ENCODE measurements around the gene CBARP.
"Not testable (repeated sequence)": the region's sequence is repeated elsewhere in the genome, so short reads cannot be mapped to it uniquely, and the experiment has no call there.

The CBARP gene

GRCh38 chr19:1213391-1214286 lies 24.2 kb downstream of the CBARP start:
- no peak for DNase-seq (ENCODE audit: low read depth in 2 of 2)

DNA sequence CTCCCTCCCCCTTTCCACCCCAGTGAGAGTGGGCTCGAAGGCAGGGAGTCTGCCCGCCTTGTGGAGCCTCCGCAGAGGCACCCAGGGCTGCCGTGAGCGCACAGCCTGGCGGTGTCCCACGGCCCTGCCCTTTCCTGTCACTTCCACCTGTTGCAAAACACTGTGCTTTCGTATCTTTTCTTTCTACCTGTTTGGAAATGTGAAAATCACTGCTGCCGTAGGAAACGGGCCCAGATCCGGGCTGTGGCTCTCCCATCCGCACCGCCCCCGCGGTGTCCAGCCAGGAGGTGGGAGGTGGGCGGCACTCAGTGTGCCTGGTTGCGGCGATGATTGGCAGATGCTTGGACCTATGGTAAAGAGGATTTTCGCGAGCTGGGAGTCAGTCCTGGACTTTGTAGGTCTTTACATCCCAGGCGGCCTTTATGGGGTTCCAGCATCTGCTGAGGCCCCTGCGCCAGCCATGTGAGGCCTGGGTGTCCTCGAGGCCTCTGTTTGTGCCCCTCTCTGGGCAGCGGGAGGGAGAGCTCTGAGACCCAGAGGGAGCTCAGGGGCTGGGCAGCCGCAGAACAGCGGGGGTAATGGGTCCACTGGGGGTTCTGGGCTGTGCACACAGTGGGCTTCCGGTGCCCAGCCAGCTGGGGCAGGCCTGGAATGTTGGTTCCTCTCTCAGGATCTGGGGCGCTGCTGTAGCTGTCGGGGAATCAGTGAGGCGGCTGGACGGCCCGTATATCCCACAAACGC lies 26.1 kb downstream of the CBARP start:
- no peak for DNase-seq (ENCODE audit: low read depth in 2 of 2)

DNA sequence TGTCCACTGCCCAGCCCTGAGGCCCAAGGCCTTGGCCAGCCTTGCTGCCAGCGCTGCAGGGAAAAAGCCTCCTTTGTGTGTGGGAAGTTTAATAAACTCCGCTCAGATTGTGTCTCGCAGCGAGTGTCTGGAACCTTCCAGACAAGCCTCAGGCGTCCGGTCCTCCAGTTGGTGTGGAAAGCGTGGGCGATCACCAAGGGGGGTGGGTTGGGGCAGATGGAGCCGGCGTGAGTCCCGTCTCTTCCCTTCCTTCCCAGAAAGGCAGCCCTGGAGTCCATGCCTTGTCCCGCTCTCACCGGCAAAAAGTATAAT lies 27.6 kb downstream of the CBARP start:
- no peak for DNase-seq (ENCODE audit: low read depth in 2 of 2)

DNA sequence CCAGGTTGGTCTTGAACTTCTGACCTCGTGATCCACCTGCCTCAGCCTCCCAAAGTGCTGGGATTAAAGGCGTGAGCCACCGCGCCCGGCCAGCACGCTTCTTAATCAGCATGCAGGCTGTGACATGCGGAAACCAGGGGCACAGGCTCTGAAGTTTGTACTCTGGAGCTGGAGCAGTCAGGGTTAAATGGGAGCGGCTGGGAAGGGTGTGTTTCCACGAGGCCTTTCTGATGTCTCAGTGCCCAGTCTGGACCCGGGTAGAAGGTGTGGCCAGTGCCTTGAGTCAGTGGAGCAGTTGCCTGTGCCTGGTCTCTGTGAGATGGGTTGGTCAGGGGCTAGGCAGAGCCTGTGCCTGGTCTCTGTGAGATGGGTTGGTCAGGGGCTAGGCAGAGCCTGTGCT lies 29.0 kb downstream of the CBARP start:
- not testable (repeated sequence) for DNase-seq (ENCODE audit: low read depth in 2 of 2)

DNA sequence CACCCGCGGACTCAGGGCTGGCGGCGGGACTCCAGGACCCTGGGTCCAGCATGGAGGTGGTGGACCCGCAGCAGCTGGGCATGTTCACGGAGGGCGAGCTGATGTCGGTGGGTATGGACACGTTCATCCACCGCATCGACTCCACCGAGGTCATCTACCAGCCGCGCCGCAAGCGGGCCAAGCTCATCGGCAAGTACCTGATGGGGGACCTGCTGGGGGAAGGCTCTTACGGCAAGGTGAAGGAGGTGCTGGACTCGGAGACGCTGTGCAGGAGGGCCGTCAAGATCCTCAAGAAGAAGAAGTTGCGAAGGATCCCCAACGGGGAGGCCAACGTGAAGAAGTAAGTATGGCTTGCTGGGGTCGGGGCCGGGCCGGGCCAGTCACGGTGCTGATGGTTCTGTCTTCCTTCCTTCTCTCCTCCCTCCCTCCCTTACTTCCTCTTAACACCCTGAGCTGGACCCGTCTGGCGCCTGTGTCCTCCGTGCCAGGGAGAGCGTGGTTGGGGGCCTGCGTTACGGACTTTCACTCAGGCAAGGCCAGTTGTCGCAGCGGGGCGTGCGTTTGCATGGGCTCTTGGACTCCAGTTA lies 30.8 kb downstream of the CBARP start:
- DNase-seq (ENCODE audit: low read depth in 2 of 2) = no peak

DNA sequence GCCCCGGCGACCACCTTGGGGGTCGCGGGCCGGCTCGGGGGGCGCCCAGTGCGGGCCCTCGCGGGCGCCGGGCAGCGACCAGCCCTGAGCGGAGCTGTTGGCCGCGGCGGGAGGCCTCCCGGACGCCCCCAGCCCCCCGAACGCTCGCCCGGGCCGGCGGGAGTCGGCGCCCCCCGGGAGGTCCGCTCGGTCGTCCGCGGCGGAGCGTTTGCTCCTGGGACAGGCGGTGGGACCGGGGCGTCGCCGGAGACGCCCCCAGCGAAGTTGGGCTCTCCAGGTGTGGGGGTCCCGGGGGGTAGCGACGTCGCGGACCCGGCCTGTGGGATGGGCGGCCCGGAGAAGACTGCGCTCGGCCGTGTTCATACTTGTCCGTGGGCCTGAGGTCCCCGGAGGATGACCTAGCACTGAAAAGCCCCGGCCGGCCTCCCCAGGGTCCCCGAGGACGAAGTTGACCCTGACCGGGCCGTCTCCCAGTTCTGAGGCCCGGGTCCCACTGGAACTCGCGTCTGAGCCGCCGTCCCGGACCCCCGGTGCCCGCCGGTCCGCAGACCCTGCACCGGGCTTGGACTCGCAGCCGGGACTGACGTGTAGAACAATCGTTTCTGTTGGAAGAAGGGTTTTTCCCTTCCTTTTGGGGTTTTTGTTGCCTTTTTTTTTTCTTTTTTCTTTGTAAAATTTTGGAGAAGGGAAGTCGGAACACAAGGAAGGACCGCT lies 31.5 kb downstream of the CBARP start:
- no peak for DNase-seq (ENCODE audit: low read depth in 2 of 2)

- peak; percentile 99 to 100 for DNase-seq (ENCODE audit: low read depth in 2 of 2)
These were observed 32.4 kb downstream of the CBARP start, which contains the start of gene STK11 for GRCh38 chr19:1205114-1206099. Gene STK11 (plus strand): TSS chr19:1205778. CDS start chr19:1206914, 1,136 bp downstream.

DNA sequence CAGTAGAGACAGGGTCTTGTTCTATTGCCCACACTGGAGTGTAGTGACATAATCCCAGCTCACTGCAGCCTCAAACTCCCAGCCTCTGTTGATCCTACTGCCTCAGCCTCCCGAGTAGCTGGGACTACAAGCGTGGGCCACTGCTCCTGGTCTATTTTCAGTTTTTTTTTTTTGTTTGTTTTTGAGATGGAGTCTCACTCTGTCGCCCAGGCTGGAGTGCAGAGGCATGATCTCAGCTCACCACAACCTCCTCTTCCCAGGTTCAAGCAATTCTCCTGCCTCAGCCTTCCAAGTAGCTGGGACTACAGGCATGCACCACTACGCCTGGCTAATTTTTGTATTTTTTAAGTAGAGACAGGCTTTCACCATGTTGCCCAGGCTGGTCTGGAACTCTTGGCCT lies 37.2 kb downstream of the CBARP start:
- DNase-seq (ENCODE audit: low read depth in 2 of 2) = not testable (repeated sequence)

DNA sequence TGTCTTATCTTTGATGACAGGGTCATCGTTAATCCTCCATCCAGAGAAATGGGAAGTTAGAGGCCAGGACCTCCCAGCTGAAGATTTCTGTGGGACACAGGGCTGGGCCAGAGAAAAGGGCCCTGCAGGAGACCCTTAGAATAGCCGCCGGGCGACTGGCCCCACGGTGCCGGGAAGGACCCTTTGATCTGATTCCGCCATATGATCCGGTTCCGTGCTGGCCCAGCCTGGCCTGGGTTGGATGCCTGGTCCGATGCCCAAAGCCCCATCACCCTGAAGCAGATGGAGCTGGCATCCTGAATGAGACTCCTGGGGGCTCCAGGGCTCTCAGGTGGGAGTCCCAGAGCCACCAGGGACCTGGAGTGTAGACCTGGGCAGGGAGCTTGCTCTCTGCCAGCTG lies 38.3 kb downstream of the CBARP start:
- DNase-seq (ENCODE audit: low read depth in 2 of 2) = no peak

- DNase-seq (ENCODE audit: low read depth in 2 of 2) = no peak
These were observed 48.4 kb downstream of the CBARP start for GRCh38 chr19:1189419-1189818.

DNA sequence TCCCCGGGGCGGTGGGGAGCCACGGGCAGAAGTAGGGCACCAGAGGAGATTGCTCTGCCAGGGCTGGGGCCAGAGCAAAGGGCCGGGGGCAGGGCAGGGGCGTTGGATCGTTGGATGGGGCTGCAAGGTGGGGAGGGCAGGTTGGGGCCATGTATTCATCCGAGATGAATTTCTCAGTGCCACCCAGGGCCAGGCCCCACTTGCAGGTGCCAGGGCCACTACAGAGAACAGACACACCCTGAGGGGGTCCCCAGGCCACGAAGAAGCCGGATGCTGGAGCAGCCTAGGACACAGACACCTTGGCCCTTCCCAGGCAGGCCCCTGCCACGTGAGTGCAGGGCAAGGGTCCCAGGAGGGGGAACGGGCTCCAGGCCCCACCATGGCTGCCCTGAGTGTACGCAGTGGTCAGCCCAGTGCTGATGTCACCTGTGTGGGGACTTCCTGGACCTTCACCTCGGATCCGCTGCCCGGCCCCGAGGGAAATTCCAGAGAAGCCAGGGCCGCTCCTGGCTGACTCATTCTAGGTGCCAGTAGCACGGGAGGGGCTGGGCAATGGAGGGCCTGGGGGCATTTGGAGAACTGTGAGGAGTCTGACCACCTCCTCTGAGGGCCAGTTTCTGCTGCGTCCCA lies 54.1 kb downstream of the CBARP start:
- DNase-seq (ENCODE audit: low read depth in 2 of 2) = no peak

GRCh38 chr19:1182727-1183126 lies 55.1 kb downstream of the CBARP start:
- no peak for DNase-seq (ENCODE audit: low read depth in 2 of 2)

DNA sequence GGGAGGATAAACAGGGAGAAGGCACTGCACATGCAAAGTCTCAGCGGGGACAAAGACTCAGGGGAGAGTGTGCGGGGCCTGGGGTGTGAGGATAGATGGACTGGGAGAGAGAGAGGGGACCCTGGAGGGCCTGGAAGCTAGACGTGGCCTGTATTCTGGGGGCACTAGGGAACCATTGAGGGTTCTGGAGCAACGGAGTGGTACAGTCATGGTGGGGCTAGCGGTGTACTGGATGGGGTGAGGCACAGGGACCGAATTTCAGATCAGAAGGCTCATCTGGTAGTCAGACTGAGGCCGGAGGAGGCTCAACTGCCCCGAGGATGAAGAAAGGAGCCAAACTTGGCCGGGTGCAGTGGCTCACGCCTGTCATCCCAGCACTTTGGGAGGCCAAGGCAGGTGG lies 55.7 kb downstream of the CBARP start:
- no peak for DNase-seq (ENCODE audit: low read depth in 2 of 2)

DNA sequence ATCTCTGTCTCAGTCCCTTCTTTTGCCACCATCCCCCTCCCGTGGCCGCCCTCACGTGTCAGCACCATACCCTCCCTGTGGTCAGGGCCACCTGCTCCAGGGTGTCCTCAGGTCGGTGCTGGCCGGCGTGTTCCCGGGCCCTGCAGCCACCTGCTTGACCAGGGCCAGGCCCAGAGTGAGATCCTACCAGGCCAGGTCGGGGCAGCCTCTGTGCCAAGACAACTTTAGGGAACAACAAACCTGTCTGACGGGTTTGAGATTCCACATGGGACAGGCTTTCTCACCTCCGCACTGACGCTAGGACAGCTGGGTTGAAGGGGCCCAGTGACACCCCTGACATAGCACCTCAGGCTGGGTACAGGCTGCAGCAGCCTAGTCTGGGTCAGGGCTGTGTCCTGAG lies 56.2 kb downstream of the CBARP start:
- no peak for DNase-seq (ENCODE audit: low read depth in 2 of 2)

Data from stimulated activated CD8-positive, alpha-beta memory T cell treated with anti-CD3 and anti-CD28 coated beads, Interleukin-2, amount 100 ng/mL, for 48 hours (primary cell).